ENCODE measurements around the gene PLXNB1.

Gene PLXNB1

GRCh38 chr3:48428572-48429316 lies 1.1 kb downstream of the PLXNB1 start:
- no peak for TF ChIP-seq CTCF (conservative IDR thresholded peaks at IDR 0.05; ENCODE audit: low read length)
- peak overlapping the region; percentile 68 for H3K4me3 ChIP-seq (ENCODE audit: low read length)
- no peak for DNase-seq (ENCODE audit: low read depth)

- no peak for DNase-seq (ENCODE audit: low read depth)
- no peak for TF ChIP-seq CTCF (conservative IDR thresholded peaks at IDR 0.05; ENCODE audit: low read length)
- H3K4me3 ChIP-seq (ENCODE audit: low read length), result peak overlapping the region; percentile 68
Measured at GRCh38 chr3:48428088-48428571, 1.8 kb downstream of the PLXNB1 start.

GRCh38 chr3:48427630-48427962 lies 2.3 kb downstream of the PLXNB1 start:
- DNase-seq (ENCODE audit: low read depth), result no peak
- TF ChIP-seq CTCF (conservative IDR thresholded peaks at IDR 0.05; ENCODE audit: low read length), result no peak
- H3K4me3 ChIP-seq (ENCODE audit: low read length), result peak overlapping the region; percentile 68

- no peak for TF ChIP-seq CTCF (conservative IDR thresholded peaks at IDR 0.05; ENCODE audit: low read length)
- DNase-seq (ENCODE audit: low read depth), result peak; percentile 31
- peak overlapping the region; percentile 68 for H3K4me3 ChIP-seq (ENCODE audit: low read length)
Measured at GRCh38 chr3:48426944-48427629, 2.8 kb downstream of the PLXNB1 start.

- H3K4me3 ChIP-seq (ENCODE audit: low read length), result no peak overlapping the region
- no peak for TF ChIP-seq CTCF (conservative IDR thresholded peaks at IDR 0.05; ENCODE audit: low read length)
Measured at GRCh38 chr3:48426401-48426909, 3.4 kb downstream of the PLXNB1 start.

GRCh38 chr3:48425281-48425812 lies 4.5 kb downstream of the PLXNB1 start:
- DNase-seq (ENCODE audit: low read depth), result no peak

More at GRCh38 chr3:48426401-48426909, 3.4 kb downstream of the PLXNB1 start:
- DNase-seq (ENCODE audit: low read depth), result no peak

More at GRCh38 chr3:48425281-48425812, 4.5 kb downstream of the PLXNB1 start:
- no peak for TF ChIP-seq CTCF (conservative IDR thresholded peaks at IDR 0.05; ENCODE audit: low read length)
- no peak overlapping the region for H3K4me3 ChIP-seq (ENCODE audit: low read length)
